ENCODE data around the gene IFITM2. TPM values are rescaled to one million over a fixed set of nuclear protein-coding genes. Genes with fewer than 3 reads are reported as not detected.

Gene IFITM2
- 29.4 and 39.2 TPM in 2 replicates for total RNA-seq

GRCh38 chr11:307766-308708 lies at the start of gene IFITM2:
IFITM2 (plus strand) TSS chr11:307816; CDS start chr11:308193, 377 bp downstream.

GRCh38 chr11:278001-278951 lies 29.3 kb upstream of the IFITM2 start, which contains the start of gene NLRP6:
NLRP6 (plus strand) TSS chr11:278407; CDS start chr11:278570, 163 bp downstream.

GRCh38 chr11:288478-289397 lies 18.9 kb upstream of the IFITM2 start, which contains the start of gene PGGHG:
PGGHG (plus strand) TSS chr11:289126; CDS start chr11:289817, 691 bp downstream.

GRCh38 chr11:299081-299891 lies 8.3 kb upstream of the IFITM2 start, which contains the start of gene IFITM5:
IFITM5 (minus strand) TSS chr11:299526; CDS start chr11:299490, 36 bp downstream.

GRCh38 chr11:313787-314553 lies 6.4 kb downstream of the IFITM2 start, which contains the start of gene IFITM1:
IFITM1 (plus strand) TSS chr11:314040; CDS start chr11:314171, 131 bp downstream.

Other genes starting within 250 kb of the IFITM2 start
- gene SCGB1C1, start 114.7 kb upstream of the IFITM2 start, total RNA-seq = not detected in 2 replicates
- gene BET1L, start 100.4 kb upstream of the IFITM2 start, total RNA-seq = 11.1 and 15.3 TPM in 2 replicates
- 102 and 143 TPM in 2 replicates for gene RIC8A, start 100.1 kb upstream of the IFITM2 start, total RNA-seq
- 9.2 TPM in 2 replicates for gene SIRT3, start 71.5 kb upstream of the IFITM2 start, total RNA-seq
- gene PSMD13, start 70.8 kb upstream of the IFITM2 start, total RNA-seq = 163 and 176 TPM in 2 replicates
- not detected in 2 replicates for gene NLRP6, start 29.4 kb upstream of the IFITM2 start, total RNA-seq
- 10.0 and 10.5 TPM in 2 replicates for gene PGGHG, start 18.7 kb upstream of the IFITM2 start, total RNA-seq
- not detected in 2 replicates for gene IFITM5, start 8.3 kb upstream of the IFITM2 start, total RNA-seq
- 0.09 and 0.65 TPM in 2 replicates for gene IFITM1, start 6.2 kb downstream of the IFITM2 start, total RNA-seq
- gene IFITM3, start 13.0 kb downstream of the IFITM2 start, total RNA-seq = 33.5 and 44.5 TPM in 2 replicates
- gene B4GALNT4, start 61.7 kb downstream of the IFITM2 start, total RNA-seq = 0.09 and 1.4 TPM in 2 replicates
- 0.11 and 0.26 TPM in 2 replicates for gene PKP3, start 86.4 kb downstream of the IFITM2 start, total RNA-seq
- 32.7 and 35.2 TPM in 2 replicates for gene SIGIRR, start 107.2 kb downstream of the IFITM2 start, total RNA-seq
- gene ANO9, start 134.2 kb downstream of the IFITM2 start, total RNA-seq = 0.69 and 0.76 TPM in 2 replicates
- gene PTDSS2, start 142.5 kb downstream of the IFITM2 start, total RNA-seq = 31.1 TPM in 2 replicates
- 187 and 237 TPM in 2 replicates for gene RNH1, start 199.4 kb downstream of the IFITM2 start, total RNA-seq
- 34.2 and 39.2 TPM in 2 replicates for gene HRAS, start 227.8 kb downstream of the IFITM2 start, total RNA-seq
- gene LRRC56, start 229.7 kb downstream of the IFITM2 start, total RNA-seq = 0.34 and 0.43 TPM in 2 replicates